ENCODE results near the gene ABHD8.

ABHD8 gene

GRCh38 chr19:17302391-17303166 is 646 bp downstream of the ABHD8 start:
- TF ChIP-seq TAF1 (IDR thresholded peaks at IDR 0.05; ENCODE audit: low read depth): no peak
- no peak for TF ChIP-seq RAD21 (IDR thresholded peaks at IDR 0.05; ENCODE audit: low read depth)
- no peak for TF ChIP-seq ZBTB7A (IDR thresholded peaks at IDR 0.05; ENCODE audit: low read depth)
- no peak for TF ChIP-seq MAX (IDR thresholded peaks at IDR 0.05)
- TF ChIP-seq TEAD4 (IDR thresholded peaks at IDR 0.05): no peak
- TF ChIP-seq CEBPB (IDR thresholded peaks at IDR 0.05): no peak
- TF ChIP-seq REST (IDR thresholded peaks at IDR 0.05; ENCODE audit: low read depth): no peak
- no peak for TF ChIP-seq YY1 (IDR thresholded peaks at IDR 0.05; ENCODE audit: low read depth)
- TF ChIP-seq TCF12 (IDR thresholded peaks at IDR 0.05; ENCODE audit: low read depth): no peak
- TF ChIP-seq FOXM1 (IDR thresholded peaks at IDR 0.05; ENCODE audit: borderline replicate concordance, low read depth): no peak
- no peak for TF ChIP-seq NFIC (IDR thresholded peaks at IDR 0.05)
- TF ChIP-seq EGR1 (IDR thresholded peaks at IDR 0.05): no peak
- no peak for TF ChIP-seq EP300 (IDR thresholded peaks at IDR 0.05; ENCODE audit: borderline replicate concordance)
- TF ChIP-seq CREB1 (IDR thresholded peaks at IDR 0.05; ENCODE audit: low read depth): no peak
- no peak for TF ChIP-seq USF1 (IDR thresholded peaks at IDR 0.05)

GRCh38 chr19:17300992-17301619 is 2.1 kb downstream of the ABHD8 start:
- TF ChIP-seq YY1 (IDR thresholded peaks at IDR 0.05; ENCODE audit: low read depth) (no peak), MAX (IDR thresholded peaks at IDR 0.05) (no peak), TEAD4 (IDR thresholded peaks at IDR 0.05) (no peak), EGR1 (IDR thresholded peaks at IDR 0.05) (no peak), NFIC (IDR thresholded peaks at IDR 0.05) (no peak), CREB1 (IDR thresholded peaks at IDR 0.05; ENCODE audit: low read depth) (no peak), RAD21 (IDR thresholded peaks at IDR 0.05; ENCODE audit: low read depth) (no peak), FOXM1 (IDR thresholded peaks at IDR 0.05; ENCODE audit: borderline replicate concordance, low read depth) (no peak), USF1 (IDR thresholded peaks at IDR 0.05) (no peak), EP300 (IDR thresholded peaks at IDR 0.05; ENCODE audit: borderline replicate concordance) (no peak), ZBTB7A (IDR thresholded peaks at IDR 0.05; ENCODE audit: low read depth) (no peak), REST (IDR thresholded peaks at IDR 0.05; ENCODE audit: low read depth) (no peak), TAF1 (IDR thresholded peaks at IDR 0.05; ENCODE audit: low read depth) (no peak), CEBPB (IDR thresholded peaks at IDR 0.05) (no peak), TCF12 (IDR thresholded peaks at IDR 0.05; ENCODE audit: low read depth) (no peak)

- TF ChIP-seq ZBTB7A (IDR thresholded peaks at IDR 0.05; ENCODE audit: low read depth) (no peak), EGR1 (IDR thresholded peaks at IDR 0.05) (no peak), EP300 (IDR thresholded peaks at IDR 0.05; ENCODE audit: borderline replicate concordance) (no peak), YY1 (IDR thresholded peaks at IDR 0.05; ENCODE audit: low read depth) (no peak)
Observed at GRCh38 chr19:17296976-17297375, 6.2 kb downstream of the ABHD8 start.

- TF ChIP-seq EP300 (IDR thresholded peaks at IDR 0.05; ENCODE audit: borderline replicate concordance): no peak
- TF ChIP-seq ZBTB7A (IDR thresholded peaks at IDR 0.05; ENCODE audit: low read depth): no peak
- TF ChIP-seq MAX (IDR thresholded peaks at IDR 0.05): no peak
- TF ChIP-seq RAD21 (IDR thresholded peaks at IDR 0.05; ENCODE audit: low read depth): no peak
- TF ChIP-seq TEAD4 (IDR thresholded peaks at IDR 0.05): no peak
- TF ChIP-seq REST (IDR thresholded peaks at IDR 0.05; ENCODE audit: low read depth): no peak
Observed at GRCh38 chr19:17296273-17296672, 7.0 kb downstream of the ABHD8 start.
